HUES6 (cell line): ENCODE results near the gene UPK1A.

Source experiments
- H3K27ac ChIP-seq: 2 replicates; pipeline ENCODE4 v1.7.0; 2013; ENCODE audit warnings: low read depth, mild to moderate bottlenecking, low read length, inconsistent platforms
- H3K27me3 ChIP-seq: 2 replicates; pipeline ENCODE4 v1.6.1; 2013; ENCODE audit warnings: low read length; ENCODE audit not compliant: control insufficient read depth, insufficient read depth
- H3K36me3 ChIP-seq: 2 replicates; pipeline ENCODE4 v1.6.1; 2013; ENCODE audit warnings: low read length; ENCODE audit not compliant: control insufficient read depth, insufficient read depth
- H3K4me1 ChIP-seq: 2 replicates; pipeline ENCODE4 v1.6.1; 2013; ENCODE audit warnings: low read length; ENCODE audit not compliant: control insufficient read depth, insufficient read depth
- H3K4me3 ChIP-seq: 2 replicates; pipeline ENCODE4 v1.5.1; 2013; ENCODE audit warnings: low read depth, low read length
- H3K9ac ChIP-seq: one replicate; pipeline ENCODE4 v1.6.1; 2013; ENCODE audit warnings: mild to moderate bottlenecking, low read length
- H3K9me3 ChIP-seq: 2 replicates; pipeline ENCODE4 v1.6.1; 2013; ENCODE audit warnings: low read depth, low read length; ENCODE audit not compliant: control insufficient read depth, insufficient read depth

The UPK1A gene

DNA sequence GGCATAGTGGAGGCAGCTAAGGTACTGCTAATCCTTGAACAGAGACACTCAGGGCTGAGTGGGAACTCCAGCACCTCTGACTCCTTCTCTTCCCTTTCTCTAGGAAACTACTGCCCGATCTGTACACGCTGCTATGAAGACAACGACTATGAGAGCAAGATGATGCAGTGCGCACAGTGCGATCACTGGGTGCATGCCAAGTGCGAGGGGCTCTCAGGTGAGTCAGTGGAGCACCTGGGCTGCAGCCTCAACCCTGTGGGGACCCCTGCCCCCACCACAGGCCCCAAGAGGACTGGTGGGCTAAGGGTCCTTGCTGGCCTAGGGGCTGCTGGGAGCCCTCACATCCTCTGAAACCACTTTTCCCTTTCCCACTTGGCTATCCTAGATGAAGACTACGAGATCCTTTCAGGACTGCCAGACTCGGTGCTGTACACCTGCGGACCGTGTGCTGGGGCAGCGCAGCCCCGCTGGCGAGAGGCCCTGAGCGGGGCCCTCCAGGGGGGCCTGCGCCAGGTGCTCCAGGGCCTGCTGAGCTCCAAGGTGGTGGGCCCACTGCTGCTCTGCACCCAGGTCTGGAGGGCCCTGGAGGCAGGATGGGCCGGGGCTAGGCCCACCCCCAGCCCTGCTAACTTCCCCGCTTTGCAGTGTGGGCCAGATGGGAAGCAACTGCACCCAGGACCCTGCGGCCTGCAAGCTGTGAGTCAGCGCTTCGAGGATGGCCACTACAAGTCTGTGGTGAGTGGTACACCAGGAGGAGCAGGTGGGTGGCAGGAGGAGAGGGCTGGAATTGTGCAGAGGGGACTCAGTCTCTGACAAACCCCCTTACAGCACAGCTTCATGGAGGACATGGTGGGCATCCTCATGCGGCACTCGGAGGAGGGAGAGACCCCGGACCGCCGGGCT lies 61.0 kb downstream of the UPK1A start:
- Histone ChIP-seq H3K4me3 (no peak overlapping the region), H3K27me3 (no peaks in the 10 kb centered on the region), H3K36me3 (peaks cover 98% of the 10 kb centered on the region), H3K4me1 (no peaks in the 10 kb centered on the region), H3K9ac (no peak overlapping the region), H3K27ac (no peak overlapping the region), H3K9me3 (no peaks in the 10 kb centered on the region)
